K562 (cell line): ENCODE data around the gene OGDH. TPM values are rescaled to one million over a fixed set of nuclear protein-coding genes. Genes with fewer than 3 reads are reported as not detected.

Experiments
- BRD9 ChIP-seq: fragments of 450-650 bp; IDR thresholded peaks from 2 replicates; pipeline ENCODE4 v1.6.1; 2018; ENCODE audit warnings: low read depth; ENCODE audit not compliant: partially characterized antibody
- DDX20 ChIP-seq: fragments of 450-650 bp; IDR thresholded peaks from 2 replicates; pipeline ENCODE4 v1.6.1; 2016; ENCODE audit warnings: missing genetic modification characterization, low read depth, mild to moderate bottlenecking, missing compliant biosample characterization, moderate library complexity
- ESRRB ChIP-seq: fragments of 250-450 bp; sonication (Bioruptor Pico); IDR thresholded peaks from 2 replicates; pipeline ENCODE4 v1.5.0; 2020; ENCODE audit warnings: mild to moderate bottlenecking, moderate library complexity, borderline replicate concordance
- ETV5 ChIP-seq: sonication (generic); formaldehyde crosslinking; IDR thresholded peaks from 2 replicates; pipeline ENCODE4 v1.4.0; 2020; ENCODE audit warnings: low read depth, mild to moderate bottlenecking, missing genetic modification reagents
- FOXJ2 ChIP-seq: fragments of 200-800 bp; sonication (Bioruptor generic); IDR thresholded peaks from 2 replicates; pipeline ENCODE4 v1.6.1; 2016; ENCODE audit warnings: missing genetic modification characterization, missing compliant biosample characterization
- FOXM1 ChIP-seq, 2 experiments: fragments of 450-650 bp in 1 of 2; sonication (generic) in 1 of 2; formaldehyde crosslinking in 1 of 2; IDR thresholded peaks; 2 replicates each; pipeline versions ENCODE4 v1.6.1 to v1.9.0; 2017 to 2022; ENCODE audit warnings: low read depth in 2 of 2, mild to moderate bottlenecking in 2 of 2, missing genetic modification reagents in 1 of 2, moderate library complexity in 1 of 2
- HMG20A ChIP-seq: fragments of 450-650 bp; formaldehyde crosslinking; conservative IDR thresholded peaks from 2 replicates; pipeline ENCODE4 v1.4.0; 2020; ENCODE audit warnings: mild to moderate bottlenecking, mixed read lengths
- MCM7 ChIP-seq, 2 experiments: fragments of 450-650 bp; IDR thresholded peaks; 2 replicates each; pipeline ENCODE4 v1.6.1; 2016 to 2018
- MECOM ChIP-seq: fragments of 250-450 bp; sonication (Bioruptor Pico); IDR thresholded peaks from 2 replicates; pipeline ENCODE4 v1.8.0; 2022; ENCODE audit warnings: inconsistent platforms
- SMARCB1 ChIP-seq: IDR thresholded peaks from 2 replicates; pipeline ENCODE4 v1.6.1; 2011; ENCODE audit warnings: improper control_type of control experiment, low read depth; ENCODE audit not compliant: insufficient read length
- TAF7 ChIP-seq: fragments of 450-650 bp; IDR thresholded peaks from 2 replicates; pipeline ENCODE4 v1.6.1; 2016; ENCODE audit warnings: missing genetic modification characterization, missing compliant biosample characterization
- TOE1 ChIP-seq, 2 experiments: fragments of 450-650 bp in 1 of 2; sonication (generic) in 1 of 2; formaldehyde crosslinking in 1 of 2; IDR thresholded peaks; 2 replicates each; pipeline versions ENCODE4 v1.7.1 to v1.8.0; 2016 to 2022; ENCODE audit warnings: borderline replicate concordance in 2 of 2, mild to moderate bottlenecking in 2 of 2, antibody characterized with exemption in 1 of 2, inconsistent platforms in 1 of 2, low read depth in 1 of 2, missing genetic modification reagents in 1 of 2, moderate library complexity in 1 of 2
- polyA plus RNA-seq, 8 experiments: library from polyadenylated mRNA; depleted of rRNA in 4 of 8; stranded (reverse) in 5 of 8; unstranded in 3 of 8; fragments of >200 nt; fragmentation: Nextera tagmentation in 2 of 8; fragmentation: Illumina TruSeq in 1 of 8; extraction: Ambion mirVana in 2 of 8; extraction: Trizol in 1 of 8; gene quantifications; 2 replicates each; pipeline versions ENCODE4 v1.2.1 to v1.2.3, GENCODE V29; 2011 to 2014; ENCODE audit warnings: inconsistent platforms in 1 of 8, missing spikeins in 1 of 8
- total RNA-seq, 7 experiments: library from RNA; depleted of rRNA in 6 of 7; stranded (reverse); fragments of >200 nt in 6 of 7; fragmentation: Illumina TruSeq in 2 of 7; extraction: Trizol in 2 of 7; gene quantifications; 2 replicates each; pipeline versions ENCODE4 v1.2.1 to v1.2.3, GENCODE V29; 2011 to 2021; ENCODE audit warnings: low replicate concordance in 1 of 7
- TF ChIP-seq, protein P1 (sequence below): sonication (generic); formaldehyde crosslinking; IDR thresholded peaks from 2 replicates; pipeline ENCODE4 v1.8.0; 2022; ENCODE audit warnings: mild to moderate bottlenecking, missing genetic modification reagents

Gene OGDH
- total and polyA plus RNA-seq, 9 of the 15 experiments (the other 6 are each of a cell fraction or from before 2014, with no cell fraction given), result 3.1 to 80.3 (median 23.5) TPM

DNA sequence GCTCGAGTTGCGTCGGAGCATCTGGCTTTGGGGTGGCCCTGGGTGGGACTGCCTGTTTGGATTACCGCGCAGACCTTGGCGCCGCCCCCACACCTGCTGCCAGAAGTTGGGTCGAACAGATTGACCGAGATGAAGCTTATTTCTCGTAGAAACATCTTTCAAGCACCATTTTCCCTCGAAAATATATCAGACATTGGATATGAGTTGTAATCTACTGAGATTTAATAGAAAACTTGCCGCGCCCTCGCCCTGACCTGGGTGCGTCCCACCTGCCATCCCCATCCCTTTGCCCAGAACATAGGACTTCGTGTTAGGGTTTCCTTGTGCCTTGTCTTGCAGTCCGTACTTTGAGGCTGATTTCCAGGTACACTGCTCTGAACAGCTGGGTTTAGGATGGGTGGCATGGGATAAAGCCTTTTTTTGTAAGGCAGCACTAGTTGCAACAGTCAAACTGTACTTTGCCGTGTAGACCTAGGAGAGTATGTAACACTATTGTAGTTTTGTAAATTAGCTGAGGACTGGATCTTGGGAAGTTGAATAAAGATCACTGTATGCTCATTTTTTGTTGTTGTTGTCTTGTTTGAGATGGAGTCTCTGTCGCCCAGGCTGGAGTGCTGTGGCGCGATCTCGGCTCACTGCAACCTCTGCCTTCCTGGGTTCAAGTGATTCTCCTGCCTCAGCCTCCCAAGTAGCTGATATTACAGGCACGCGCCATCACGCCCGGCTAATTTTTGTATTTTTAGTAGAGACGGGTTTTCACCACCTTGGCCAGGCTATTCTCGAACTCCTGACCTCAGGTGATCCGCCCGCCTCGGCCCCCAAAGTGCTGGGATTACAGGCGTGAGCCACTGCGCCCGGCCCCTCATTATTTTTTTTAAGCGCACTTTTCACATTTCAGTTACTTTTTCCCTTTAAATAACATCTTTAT lies 978 bp downstream of the OGDH start (continued):
- TF ChIP-seq FOXJ2 (no peak), TAF7 (tag) (no peak; the same call in 1 of the 2 replicates), MCM7 (IDR thresholded peaks at IDR 0.05) (no peak), MECOM (CRISPR knock-in tag) (no peak), ESRRB (CRISPR knock-in tag) (no peak), HMG20A (CRISPR knock-in tag) (no peak), SMARCB1 (no peak), TOE1 (IDR thresholded peaks at IDR 0.05; ENCODE audit: borderline replicate concordance) (peak; percentile 9), TOE1 (CRISPR knock-in tag; IDR thresholded peaks at IDR 0.05; ENCODE audit: borderline replicate concordance, low read depth) (no peak), BRD9 (peak; percentile 18), FOXM1 (IDR thresholded peaks at IDR 0.05; ENCODE audit: low read depth) (no peak), FOXM1 (CRISPR knock-in tag; IDR thresholded peaks at IDR 0.05; ENCODE audit: low read depth) (peak; percentile 56; the same call in 1 of the 2 replicates), DDX20 (tag) (no peak), ETV5 (CRISPR knock-in tag) (no peak)
- TF ChIP-seq, protein P1, sequence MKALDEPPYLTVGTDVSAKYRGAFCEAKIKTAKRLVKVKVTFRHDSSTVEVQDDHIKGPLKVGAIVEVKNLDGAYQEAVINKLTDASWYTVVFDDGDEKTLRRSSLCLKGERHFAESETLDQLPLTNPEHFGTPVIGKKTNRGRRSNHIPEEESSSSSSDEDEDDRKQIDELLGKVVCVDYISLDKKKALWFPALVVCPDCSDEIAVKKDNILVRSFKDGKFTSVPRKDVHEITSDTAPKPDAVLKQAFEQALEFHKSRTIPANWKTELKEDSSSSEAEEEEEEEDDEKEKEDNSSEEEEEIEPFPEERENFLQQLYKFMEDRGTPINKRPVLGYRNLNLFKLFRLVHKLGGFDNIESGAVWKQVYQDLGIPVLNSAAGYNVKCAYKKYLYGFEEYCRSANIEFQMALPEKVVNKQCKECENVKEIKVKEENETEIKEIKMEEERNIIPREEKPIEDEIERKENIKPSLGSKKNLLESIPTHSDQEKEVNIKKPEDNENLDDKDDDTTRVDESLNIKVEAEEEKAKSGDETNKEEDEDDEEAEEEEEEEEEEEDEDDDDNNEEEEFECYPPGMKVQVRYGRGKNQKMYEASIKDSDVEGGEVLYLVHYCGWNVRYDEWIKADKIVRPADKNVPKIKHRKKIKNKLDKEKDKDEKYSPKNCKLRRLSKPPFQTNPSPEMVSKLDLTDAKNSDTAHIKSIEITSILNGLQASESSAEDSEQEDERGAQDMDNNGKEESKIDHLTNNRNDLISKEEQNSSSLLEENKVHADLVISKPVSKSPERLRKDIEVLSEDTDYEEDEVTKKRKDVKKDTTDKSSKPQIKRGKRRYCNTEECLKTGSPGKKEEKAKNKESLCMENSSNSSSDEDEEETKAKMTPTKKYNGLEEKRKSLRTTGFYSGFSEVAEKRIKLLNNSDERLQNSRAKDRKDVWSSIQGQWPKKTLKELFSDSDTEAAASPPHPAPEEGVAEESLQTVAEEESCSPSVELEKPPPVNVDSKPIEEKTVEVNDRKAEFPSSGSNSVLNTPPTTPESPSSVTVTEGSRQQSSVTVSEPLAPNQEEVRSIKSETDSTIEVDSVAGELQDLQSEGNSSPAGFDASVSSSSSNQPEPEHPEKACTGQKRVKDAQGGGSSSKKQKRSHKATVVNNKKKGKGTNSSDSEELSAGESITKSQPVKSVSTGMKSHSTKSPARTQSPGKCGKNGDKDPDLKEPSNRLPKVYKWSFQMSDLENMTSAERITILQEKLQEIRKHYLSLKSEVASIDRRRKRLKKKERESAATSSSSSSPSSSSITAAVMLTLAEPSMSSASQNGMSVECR (CRISPR knock-in tag), result no peak
